NAMALWA (cell line): ENCODE data around the gene ANP32B.
"Not testable (repeated sequence)": the region's sequence is repeated elsewhere in the genome, so short reads cannot be mapped to it uniquely, and the experiment has no call there.

Experiments
- DNase-seq: peaks from one replicate; pipeline ENCODE4 v3.0.0-alpha.2; 2015; ENCODE audit warnings: low spot score

ANP32B gene

DNA sequence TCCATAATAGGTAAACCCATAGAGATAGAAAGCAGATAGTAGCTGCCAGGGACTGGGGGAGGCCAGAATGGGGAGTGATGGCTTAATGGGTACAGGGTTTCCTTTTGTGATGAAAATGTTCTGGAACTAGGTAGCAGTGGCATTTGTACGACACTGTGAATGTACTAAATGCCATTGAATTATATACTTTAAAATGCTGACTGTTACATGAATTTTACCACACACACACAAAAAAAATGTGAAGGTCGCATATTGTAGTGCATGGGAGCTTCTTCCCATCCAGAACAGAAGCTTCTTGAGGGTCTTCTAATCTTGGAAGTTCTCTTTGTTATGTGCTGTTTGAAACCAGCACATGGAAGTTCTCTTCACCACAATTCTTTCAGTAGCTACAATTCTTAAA lies 19.9 kb upstream of the ANP32B start:
- no peak for DNase-seq

DNA sequence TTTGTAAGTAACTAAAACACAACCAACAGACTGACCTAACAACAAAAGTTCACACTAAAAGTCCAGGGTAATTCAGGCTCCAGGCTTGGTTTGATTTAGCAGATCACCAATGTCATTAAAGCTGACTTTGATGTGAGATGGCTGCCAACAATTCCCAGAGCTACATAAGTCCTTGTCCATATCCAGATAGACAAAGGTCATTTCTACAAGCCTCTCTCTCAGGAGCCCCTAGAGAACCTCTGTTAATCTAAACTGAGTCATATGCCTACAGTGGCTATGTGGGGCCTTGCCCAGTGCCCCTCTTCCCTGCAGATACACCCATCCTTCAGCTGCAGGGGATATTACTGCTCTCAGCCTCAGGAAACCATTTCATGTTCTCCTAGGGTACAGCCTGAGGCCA lies 18.2 kb upstream of the ANP32B start:
- DNase-seq = no peak

DNA sequence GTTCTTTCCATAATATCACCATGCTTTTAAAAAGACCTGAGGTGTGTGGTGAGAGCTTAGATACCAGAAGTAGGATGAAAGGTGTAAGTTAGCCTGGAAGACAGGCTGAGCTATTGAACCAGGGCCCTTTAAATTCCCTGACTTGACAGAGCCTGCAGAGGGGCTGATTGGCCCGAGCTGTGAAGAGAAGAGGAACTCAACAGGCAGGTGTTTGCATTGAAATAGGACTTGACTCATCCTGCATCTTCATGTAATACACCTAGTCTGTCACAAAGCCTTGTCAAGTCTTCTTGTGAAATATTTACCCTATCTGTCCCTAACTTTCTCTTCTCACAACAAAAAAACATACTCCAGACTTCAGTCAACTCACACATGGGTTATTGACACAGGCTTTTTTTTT lies 16.6 kb upstream of the ANP32B start:
- DNase-seq = no peak

DNA sequence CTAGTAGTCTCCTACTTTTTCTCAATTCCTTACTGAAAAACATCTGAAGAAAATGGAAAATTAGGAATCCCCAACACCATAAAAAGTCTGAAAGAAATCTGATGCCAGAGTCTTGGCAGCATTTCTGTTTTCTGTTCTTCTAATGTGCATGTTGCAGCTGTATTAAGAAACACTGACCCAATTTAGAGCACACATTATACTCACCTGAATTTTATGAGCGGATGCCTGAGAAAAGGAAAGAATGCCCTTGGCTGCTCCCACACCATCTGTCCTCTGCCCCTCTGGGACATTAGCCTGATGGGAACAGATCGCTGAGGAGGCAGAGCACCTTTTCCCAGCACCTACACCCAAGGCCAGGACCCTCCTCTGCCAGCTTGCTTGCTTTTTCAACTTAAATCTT lies 14.1 kb upstream of the ANP32B start:
- no peak for DNase-seq

DNA sequence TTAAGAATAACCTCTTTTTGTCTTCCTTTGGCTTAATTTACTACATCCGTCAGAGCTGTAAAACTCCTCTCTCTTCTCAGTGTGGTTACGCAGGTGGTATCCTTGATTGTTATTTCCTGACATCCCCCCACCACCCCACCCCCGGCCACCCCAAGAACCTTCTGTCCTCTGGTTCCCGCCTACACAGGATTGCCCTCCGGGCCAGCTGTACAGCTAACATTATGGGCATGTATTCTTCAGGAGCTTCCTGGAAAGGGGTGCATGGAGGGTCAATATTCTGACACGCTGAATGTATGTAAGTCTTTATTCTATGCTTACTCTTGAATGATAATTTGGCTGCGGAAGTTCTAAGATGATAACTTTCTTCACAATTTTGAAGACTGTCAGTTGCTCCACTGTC lies 13.0 kb upstream of the ANP32B start:
- no peak for DNase-seq

DNA sequence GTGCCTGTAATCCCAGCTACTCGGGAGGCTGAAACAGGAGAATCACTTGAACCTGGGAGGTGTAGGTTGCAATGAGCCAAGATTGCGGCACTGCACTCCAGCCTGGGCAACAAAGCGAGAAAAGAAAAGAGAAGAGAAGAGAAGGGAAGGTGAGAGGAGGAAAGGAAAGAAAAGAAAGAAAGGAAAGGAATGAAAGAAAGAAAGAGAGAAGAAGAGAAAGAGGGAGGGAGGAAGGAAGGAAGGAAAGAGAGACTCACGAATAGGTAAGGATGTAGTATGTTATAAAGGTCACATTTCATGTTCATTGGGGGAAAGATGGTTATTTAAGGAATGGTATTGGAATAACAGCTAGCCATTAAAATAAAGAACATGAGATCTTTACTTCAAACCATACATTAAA lies 10.4 kb upstream of the ANP32B start:
- no peak for DNase-seq

DNA sequence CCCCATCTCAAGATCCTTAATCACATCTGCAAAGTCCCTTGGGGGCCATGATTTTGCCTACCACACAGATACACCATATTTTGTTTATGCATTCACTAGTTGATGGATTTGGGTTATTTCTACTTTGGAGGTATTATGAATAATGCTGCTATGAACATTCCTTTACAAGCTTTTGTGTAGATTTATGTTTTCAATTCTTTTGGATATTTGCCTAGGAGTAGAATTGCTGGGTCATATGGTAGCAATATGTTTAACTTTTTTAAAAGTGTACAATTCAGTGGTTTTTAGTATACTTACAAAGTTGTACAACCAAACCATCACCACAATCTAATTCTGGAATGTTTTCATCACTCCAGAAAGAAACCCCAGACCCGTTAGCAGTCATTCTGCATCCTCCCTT lies 7.8 kb upstream of the ANP32B start:
- no peak for DNase-seq

DNA sequence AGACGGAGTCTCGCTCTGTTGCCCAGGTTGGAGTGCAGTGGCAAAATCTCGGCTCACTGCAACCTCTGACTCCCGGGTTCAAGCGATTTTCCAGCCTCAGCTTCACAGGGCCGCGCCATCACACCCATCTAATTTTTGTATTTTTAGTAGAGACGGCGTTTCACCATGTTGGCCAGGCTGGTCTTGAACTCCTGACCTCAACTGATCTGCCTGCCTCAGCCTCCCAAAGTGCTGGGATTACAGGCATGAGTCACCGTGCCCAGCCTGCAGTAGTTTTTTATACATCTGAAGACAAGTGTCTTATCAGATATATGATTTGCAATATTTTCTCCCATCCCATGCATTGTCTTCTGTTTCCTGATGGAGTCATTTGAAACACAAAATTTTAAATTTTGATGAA lies 6.5 kb upstream of the ANP32B start:
- not testable (repeated sequence) for DNase-seq

DNA sequence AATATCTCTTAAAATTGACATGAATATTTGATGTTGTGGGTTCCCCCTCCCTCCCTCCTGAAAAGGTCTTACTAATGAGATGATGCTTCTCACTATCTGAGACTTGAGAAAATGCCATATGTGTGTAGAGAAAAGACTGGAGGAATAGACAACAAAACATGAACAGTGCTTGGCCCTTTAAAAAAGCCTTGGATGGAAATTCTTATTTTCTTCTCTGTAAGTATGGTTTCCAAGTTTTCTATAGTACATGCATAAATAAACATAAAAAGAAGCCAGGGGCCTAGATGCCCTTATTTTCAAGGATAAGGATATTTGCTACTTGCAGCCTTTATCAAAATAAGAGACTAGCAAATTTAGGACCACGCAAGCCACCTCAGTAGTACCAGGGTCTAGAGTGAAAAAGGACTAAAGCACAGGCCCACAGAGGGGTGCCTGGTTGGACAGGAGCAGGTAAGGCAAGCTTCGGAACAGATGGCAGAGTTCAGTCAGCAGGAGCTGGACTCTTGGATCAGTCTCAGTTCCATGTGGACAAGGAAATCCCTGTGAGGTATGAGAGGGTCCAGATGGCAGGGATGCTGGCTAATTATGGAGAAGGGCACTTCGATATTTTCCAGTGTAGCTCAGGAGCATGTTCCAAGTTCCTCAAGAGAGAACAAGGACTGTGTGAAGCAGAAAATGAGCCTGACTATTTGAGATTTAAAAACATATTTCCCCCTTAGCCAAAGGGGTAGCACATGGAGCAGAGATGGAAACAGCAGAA lies 4.6 kb upstream of the ANP32B start:
- no peak for DNase-seq

DNA sequence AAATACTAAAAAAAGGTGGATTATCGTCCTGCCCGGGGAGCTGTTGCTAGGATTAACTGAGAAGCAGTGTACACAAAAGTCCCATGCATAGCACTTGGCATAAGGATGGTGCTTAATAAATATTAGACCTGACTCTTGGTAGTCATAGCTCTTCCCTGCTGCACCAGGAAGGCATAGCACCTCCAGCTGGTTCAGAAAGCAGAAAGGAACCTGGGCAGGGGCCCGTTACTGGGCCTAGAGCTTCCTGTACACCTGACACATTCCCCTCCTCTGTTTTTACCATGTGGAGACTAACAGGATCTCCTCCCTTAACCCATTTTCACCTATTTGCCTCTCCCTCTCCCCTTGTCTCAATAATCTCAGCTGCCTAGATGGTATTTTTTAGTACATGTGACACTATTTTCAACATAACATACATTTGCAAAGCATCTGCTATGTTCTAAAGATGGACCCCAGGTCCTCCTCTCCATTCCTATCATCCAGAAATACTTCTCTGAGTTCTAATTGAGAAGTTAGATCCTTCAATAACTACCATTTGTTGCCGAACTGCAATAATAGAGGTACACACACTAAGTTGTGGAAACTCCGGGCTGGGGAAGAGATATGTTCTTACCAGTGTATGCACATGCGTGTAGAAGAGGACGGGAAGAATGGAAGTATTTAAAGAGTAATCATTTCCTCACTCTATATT lies 3.2 kb upstream of the ANP32B start:
- DNase-seq = no peak

DNA sequence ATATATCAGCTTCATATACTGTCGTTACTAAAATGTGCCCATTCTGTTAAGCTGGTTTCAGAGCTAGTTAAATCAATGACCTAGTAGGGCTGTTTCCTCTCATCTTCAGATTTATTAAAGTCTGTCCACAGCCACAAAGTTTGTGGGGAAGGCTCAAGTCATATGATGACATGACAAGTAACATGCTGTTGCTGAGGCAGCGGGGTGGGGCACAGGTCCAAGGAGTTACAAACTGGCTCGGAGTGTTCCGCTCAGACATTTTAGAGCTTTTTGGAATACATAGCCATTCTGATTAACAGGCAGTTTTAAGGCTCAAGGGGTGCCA lies 2.7 kb upstream of the ANP32B start:
- no peak for DNase-seq

DNA sequence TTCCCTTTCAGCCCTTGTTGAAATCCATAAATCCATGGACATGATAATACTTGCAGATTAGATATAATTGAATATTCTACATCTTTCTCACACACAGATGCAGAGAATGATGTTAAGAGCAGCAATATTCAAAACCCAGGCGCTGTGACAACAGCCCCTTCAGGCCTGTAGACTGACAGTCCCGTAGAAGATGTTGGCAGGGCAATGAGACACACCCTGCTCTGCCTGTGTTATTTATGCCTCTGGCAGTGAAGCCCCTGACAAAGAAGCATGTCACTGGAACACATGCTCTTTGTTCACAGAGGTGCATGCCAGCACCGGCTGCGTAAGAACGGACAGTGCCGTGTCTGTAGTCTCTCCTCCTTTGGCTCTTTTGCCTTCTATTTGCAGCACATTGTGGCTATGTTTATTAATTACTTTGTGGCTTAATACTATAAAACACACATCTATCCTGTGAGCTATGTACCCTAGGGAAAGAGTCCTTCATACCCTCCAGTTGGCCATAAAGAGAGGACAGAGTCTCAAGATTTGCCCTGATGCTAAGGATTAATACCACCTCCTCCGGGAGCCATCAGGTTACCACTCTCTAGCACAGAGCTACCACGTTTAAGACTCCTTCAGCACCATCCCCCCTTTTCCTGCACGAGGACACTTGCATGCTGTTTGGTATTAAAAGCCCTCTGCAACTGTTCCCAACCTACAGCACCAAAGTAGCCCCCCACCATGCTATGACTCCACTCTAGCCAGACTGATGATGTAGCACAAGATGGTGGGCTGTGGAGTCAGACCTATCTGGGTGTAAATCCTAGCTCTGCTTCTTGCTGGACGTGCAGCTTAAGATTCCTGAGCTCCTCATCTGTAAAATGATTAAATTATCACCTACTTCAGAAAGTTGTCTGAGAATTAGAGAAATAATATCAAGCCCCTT lies 2.0 kb upstream of the ANP32B start:
- no peak for DNase-seq

DNA sequence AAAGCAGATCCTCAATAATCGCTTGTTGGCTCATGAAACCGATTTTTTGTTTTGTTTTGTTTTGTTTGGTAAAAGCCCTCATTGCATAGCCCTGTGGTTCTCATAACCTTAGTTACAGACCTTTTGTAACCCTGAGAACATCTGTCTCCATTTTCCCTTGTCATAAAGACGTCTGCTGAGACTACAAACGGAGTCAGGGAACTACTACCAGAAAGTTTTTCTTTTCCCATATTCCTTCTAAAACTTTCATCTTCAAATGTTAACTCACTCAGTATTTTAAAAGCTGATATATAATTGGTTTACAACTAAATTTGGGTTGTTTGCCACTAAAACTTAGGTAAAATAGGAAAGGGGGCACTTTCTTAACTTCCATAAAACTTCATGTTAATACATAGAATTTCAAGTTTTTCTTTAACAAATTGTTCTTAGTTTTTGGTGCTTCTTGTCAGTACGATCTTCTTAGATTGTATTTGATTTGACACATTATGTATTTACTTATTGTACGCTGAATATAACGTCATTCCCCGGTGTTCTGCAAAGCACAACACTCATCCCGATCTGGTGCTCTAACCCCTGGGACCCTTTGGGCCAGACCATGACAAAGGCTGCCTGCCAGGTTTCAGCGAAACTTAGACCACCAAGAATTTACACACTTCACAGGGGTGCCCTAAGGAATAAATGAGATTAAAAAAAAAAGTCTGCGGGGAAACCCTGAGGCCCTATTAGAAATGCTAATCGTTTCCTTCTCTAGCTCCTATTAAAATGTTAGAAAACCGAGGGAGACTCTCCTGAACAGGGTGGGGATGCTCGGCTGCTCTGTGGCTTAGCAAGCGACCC lies 1.1 kb upstream of the ANP32B start:
- peak; percentile 55 for DNase-seq

DNA sequence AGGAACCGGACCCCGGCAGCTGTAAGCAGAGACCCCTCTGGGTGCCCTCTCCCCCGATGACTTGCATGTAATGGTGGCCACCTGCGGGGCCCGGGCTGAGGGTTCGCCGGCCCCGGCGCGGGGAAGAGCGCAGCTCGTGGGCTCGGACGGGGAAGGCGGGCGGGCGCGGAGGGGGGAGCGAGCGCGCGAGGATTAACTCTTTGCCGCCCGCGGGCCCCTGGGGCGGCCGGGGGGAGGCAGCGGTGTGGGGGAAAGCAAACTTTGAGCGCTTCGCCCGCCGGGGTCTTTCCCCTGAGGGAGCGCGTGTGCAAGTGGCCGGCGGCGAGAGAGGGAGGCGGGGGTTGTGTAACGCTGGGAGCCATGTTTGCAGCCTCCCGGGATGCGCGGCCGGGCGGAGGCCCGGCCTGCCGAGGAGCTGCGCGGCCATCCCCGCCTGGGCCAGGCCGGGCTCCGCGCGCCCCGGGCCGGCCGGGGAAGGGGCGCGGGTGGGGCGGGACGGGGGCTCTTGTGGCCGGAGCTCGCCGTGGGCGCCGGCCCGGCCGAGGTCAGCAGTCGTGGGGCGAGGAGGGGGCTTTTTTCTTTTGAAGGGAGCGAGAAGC lies 547 bp downstream of the ANP32B start:
- peak; percentile 54 for DNase-seq

DNA sequence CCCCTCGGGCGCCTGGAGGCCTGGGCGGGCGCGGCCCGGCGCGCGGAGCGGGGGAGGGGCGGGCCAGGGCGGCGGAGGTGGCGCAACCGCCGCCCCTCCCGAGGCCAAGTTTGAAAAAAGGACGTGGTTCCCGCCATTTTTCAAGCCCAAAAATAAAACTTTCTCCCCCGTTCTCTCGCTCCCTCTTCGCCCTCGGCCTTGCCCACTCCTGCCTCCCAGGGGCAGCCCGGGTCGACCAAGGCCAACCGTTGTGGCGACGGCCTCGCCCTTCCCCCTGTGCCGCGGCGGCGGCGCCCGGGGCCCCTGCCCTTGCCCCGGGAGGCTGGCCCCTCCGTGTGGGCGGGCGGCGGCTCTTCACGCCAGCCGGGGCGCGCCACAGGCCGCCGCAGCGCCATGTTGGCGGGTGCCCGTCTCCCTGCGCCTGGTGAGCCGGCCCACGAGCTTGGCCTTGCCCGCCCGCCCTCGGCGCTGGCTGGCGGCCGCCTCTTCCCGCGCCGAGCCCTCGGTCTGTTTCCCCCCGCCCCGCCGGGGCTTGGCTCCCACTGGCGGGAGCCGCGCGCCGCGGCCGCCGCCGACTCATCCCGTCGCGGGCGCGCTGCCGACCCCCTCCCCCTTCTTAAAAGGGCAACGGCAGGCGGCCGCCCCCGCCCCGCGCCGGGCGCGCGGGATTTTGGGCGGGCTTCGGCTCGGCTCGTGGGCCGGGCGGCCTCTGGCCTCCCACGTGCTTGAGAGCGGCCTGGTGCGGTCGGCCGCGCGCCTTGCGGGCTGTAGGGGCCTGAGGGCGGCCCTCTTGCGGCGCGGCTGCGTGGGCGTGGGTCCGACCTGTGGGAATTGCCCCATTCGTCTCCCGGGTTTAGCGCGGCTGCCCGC lies 1.3 kb downstream of the ANP32B start:
- peak; percentile 79 for DNase-seq

DNA sequence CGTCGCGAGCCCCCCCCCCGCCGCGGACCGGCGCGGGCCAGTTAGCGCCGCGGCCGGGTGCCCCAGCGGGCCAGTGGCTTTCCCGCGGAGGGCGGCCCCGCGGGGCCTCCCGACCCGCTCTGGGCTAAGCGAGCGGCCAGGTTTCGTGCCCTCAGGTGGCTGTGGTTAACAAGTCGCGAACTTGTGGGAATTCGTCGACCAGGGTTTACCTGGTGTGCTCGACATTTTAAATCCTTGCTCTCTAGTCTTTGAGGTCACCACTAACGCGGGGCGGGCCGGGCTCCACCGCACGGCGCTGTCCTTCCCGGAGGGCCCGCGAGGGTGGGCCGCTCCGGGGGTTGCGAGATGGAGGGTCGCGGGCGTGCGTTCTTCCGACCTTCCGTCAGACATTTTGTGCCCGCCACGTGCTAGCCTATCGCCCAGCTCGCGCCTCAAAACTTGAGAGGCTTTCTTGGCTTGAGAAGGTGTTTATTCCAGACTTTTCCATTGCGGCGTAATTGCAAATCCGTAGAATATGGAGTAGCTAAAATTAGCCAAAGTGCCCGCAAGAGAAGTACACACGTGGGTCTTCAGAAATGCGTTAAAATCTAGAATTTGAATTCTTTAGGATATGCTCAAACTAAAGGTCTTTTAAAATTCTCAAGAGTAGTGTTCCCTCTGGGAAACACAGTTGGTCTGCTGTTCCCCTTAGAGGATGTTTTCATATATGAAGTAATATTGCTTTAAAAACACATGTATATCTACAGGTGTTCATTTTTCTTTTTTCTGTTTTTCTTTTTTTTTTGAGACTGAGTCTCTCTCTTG lies 2.1 kb downstream of the ANP32B start:
- peak; percentile 66 for DNase-seq

DNA sequence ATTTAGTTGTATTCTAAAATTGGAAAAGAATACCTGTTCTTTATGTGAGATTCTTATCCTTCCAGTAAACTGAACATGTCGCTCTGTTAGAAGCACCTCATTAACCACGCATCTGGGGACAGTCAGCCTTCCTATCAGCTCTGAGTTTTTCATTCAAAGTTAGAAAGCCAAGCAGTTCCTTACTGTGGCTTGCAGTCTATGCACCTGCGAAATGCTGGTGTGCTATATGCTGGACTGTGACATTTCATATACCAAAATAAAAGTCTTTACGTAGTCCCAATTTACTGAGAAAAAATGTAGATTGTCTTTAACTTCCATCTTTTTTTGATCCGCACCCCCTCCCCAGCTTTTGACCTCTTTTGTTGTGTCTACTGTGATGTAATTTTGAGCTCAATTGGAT lies 4.3 kb downstream of the ANP32B start:
- peak; percentile 79 for DNase-seq

DNA sequence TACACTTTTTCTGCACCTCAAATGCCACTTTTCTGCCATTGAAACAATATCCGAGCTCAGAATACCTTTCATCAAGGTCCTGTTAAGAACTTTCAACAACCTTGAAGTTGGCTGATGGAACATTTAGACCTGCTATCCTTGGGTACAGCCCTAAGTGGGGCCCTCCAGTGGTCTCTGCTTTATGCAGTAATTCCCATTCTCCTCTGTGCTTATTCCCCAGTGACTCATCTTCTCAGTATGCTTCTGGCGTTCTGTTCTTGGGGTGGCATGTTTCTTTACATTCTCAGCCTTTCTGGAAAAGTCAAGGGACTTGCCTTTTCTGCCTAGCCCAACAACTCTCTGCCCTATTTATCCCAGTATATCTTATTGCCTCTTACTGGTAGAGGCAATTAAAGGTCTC lies 7.1 kb downstream of the ANP32B start:
- peak; percentile 38 for DNase-seq

DNA sequence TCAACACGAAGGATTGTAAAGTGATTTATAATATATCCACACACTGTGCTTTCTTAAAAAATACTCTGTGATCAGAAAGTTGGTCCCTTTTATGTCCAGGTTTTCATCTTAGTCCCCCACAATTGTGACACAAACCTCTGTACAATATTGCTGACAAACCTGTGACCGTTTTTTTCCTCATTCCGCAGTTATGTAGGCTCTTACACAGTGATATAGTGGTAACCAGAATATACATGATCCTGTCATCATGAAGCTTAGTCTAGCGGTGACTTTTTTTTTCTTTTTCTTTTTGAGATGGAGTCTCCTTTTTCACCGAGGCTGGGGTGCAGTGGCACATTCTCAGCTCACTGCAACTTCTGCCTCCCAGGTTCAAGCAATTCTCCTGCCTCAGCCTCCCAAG lies 8.7 kb downstream of the ANP32B start:
- DNase-seq = no peak

DNA sequence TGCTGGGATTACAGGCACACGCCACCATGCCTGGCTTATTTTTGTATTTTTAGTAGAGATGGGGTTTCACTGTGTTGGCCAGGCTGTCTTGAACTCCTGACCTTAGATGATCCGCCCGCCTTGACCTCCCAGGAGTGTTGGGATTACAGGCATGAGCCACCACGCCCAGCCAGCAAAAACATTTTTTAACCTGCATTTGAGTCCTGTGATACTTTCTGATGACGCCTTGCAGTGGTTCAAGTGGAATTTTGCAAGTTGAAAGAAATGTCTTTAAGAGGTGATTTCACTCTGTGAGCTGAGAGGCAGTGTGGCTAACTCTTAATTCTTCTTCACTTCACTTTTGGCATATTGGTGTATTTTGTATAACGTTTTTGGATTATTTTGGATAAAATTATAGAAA lies 9.1 kb downstream of the ANP32B start:
- DNase-seq = no peak
